ENCODE results near the gene CYP4F12.

Gene CYP4F12

GRCh38 chr19:15651791-15652190 is 21.1 kb upstream of the CYP4F12 start:
- no peak overlapping the region for H3K4me3 ChIP-seq (replicated peaks; ENCODE audit: low read depth, low read length)
- DNase-seq (ENCODE audit: low read depth): no peak
- no peak for TF ChIP-seq CTCF (IDR thresholded peaks at IDR 0.05; ENCODE audit: low read length, missing control alignments)

- DNase-seq (ENCODE audit: low read depth): no peak
- TF ChIP-seq CTCF (IDR thresholded peaks at IDR 0.05; ENCODE audit: low read length, missing control alignments): no peak
- H3K4me3 ChIP-seq (replicated peaks; ENCODE audit: low read depth, low read length): no peak overlapping the region
Observed at GRCh38 chr19:15652559-15653278, 20.2 kb upstream of the CYP4F12 start.

- TF ChIP-seq CTCF (IDR thresholded peaks at IDR 0.05; ENCODE audit: low read length, missing control alignments): no peak
- no peak overlapping the region for H3K4me3 ChIP-seq (replicated peaks; ENCODE audit: low read depth, low read length)
- no peak for DNase-seq (ENCODE audit: low read depth)
Observed at GRCh38 chr19:15656467-15656866, 16.4 kb upstream of the CYP4F12 start.

GRCh38 chr19:15663247-15663646 is 9.6 kb upstream of the CYP4F12 start:
- no peak overlapping the region for H3K4me3 ChIP-seq (replicated peaks; ENCODE audit: low read depth, low read length)
- TF ChIP-seq CTCF (IDR thresholded peaks at IDR 0.05; ENCODE audit: low read length, missing control alignments): no peak
- no peak for DNase-seq (ENCODE audit: low read depth)

GRCh38 chr19:15666186-15666585 is 6.7 kb upstream of the CYP4F12 start:
- TF ChIP-seq CTCF (IDR thresholded peaks at IDR 0.05; ENCODE audit: low read length, missing control alignments): no peak
- no peak overlapping the region for H3K4me3 ChIP-seq (replicated peaks; ENCODE audit: low read depth, low read length)

GRCh38 chr19:15666883-15667282 is 6.0 kb upstream of the CYP4F12 start:
- TF ChIP-seq CTCF (IDR thresholded peaks at IDR 0.05; ENCODE audit: low read length, missing control alignments): no peak
- DNase-seq (ENCODE audit: low read depth): no peak
- no peak overlapping the region for H3K4me3 ChIP-seq (replicated peaks; ENCODE audit: low read depth, low read length)

More at GRCh38 chr19:15666186-15666585, 6.7 kb upstream of the CYP4F12 start:
- no peak for DNase-seq (ENCODE audit: low read depth)

- no peak for TF ChIP-seq CTCF (IDR thresholded peaks at IDR 0.05; ENCODE audit: low read length, missing control alignments)
- DNase-seq (ENCODE audit: low read depth): no peak
- H3K4me3 ChIP-seq (replicated peaks; ENCODE audit: low read depth, low read length): no peak overlapping the region
Observed at GRCh38 chr19:15669440-15669839, 3.4 kb upstream of the CYP4F12 start.
